GM18508 (cell line): ENCODE results near the gene QKI.
A peak's percentile ranks its signal among the peaks of the same experiment; 100 is the strongest.
"Not testable (repeated sequence)": the region's sequence is repeated elsewhere in the genome, so short reads cannot be mapped to it uniquely, and the experiment has no call there.

ENCODE experiments used
- ATAC-seq: cut with Tn5 transposase; IDR thresholded peaks from one replicate; pipeline ENCODE4 v1.9.1; 2021; ENCODE audit warnings: moderate number of reproducible peaks; ENCODE audit not compliant: insufficient read depth, unreplicated experiment

QKI gene

DNA sequence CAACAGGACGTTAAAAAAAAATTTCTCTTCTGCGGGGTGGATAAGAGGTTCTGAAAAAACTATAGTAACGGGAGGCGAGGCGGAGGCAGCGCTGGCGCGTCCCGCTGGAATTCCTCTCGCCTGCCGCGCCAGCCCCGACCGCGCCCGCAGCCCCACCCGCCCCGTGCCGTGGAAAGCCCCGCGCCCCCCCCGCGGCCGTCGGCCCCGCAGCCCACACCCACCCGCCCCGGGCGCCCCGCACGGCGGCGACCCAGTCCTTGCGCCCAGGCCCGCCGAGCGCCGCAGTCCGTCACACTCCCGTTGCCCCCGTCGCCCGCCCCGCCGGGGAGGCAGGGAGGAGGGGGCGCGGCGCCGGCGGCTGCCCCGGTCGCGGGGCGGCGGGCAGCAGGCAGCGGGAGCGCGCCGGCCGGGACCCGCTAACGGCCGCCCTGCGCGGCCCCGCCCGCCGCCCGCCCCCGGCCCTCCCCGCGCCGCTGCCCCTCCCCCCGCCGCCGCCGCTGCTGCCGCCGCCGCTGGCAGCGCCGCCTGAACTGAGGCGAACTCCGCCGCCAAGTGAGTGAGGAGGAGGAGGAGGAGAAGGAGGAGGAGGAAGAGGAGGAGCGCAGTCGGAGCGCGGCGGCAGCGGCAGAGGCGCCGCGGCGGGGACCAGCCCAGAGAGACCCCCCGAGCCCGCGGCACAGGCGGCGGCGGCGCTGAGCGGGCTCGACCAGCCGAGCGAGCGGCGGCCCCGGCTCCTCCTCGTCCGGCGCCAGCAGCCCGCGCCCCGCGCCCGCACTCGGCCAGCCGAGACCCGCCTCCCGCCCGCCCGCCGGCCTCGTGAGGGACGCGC lies at the start of gene QKI:
Gene QKI, plus strand, starts transcription at position 602 of the 829 bp plus-strand sequence. CDS start 476 bp downstream, outside the sequence.
- ATAC-seq = peak; percentile 4

DNA sequence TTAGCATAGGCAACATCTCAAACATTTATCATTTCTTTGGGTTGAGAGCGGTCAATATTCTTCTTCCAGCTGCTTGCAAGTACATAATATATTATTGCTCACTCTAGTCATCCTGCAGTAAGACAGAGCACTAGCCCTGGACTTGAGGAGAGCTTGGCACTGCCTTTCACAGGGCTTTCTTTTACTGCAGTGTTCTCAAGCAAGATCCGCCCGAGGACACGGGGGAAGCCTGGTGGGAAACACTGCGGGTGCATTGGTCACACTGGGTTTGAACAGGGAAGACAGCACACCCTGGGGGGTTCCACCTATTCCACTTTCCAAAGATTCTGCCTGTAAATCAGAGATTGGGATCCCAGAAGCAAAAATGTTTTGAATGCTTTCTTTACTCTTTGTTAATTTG lies 48.2 kb upstream of the QKI start:
- no peak for ATAC-seq

GRCh38 chr6:163367497-163368183 lies 46.9 kb upstream of the QKI start:
- ATAC-seq = no peak

GRCh38 chr6:163369141-163369540 lies 45.4 kb upstream of the QKI start:
- no peak for ATAC-seq

DNA sequence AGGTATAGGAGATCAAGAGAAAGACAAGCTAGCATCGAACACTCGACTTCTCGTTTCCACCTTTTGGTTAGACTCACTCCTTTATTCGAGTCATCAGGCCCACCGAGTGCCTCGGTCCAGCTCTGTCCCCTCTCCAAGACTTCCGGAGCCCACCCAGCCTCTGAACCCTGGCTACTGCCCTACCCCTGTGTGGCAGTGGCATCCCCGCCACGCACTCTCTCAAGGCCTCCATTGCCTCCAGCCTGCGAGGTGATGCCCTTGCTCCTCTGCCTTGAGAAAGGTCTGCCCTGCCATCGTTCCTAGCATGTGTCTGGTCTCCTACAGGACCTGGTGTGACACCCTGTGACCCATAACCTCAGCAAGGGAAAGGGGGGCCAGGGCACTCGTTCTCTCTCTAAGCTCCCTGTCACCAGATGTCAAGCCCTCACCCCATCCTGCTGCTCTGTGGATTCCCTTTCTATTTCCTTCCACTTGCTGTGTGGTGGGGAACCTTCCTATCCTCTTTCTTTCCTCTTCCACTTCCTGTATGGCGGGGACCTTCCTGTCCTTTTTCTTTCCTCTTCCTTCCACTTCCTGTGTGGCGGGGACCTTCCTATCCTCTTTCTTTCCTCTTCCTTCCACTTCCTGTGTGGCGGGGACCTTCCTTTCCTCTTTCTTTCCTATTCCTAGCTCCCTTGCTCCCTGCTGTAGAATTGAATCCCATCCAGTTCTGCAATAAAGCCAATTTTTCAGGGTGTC lies 44.7 kb upstream of the QKI start:
- ATAC-seq = no peak

- ATAC-seq = no peak
These were observed 43.9 kb upstream of the QKI start for GRCh38 chr6:163370464-163371117.

DNA sequence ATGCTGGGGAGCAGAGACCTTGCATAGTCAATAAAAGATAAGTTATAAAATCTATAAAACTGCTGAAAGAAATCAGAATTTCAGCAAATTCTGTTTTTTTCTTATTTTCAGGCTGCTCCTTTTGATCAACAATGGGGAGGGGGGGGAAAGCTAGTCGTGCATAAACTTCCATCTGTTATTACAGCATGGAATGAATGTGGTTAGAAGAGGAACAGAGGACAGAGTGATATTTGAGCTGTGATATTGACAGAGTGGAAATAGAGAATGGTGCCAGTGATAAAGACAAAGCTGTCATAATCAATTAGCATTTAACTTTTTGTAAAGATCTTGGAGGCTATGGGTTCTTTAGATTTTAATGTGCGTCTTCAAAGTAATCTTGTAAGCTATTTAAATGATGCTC lies 43.4 kb upstream of the QKI start:
- ATAC-seq = no peak

GRCh38 chr6:163373240-163373639 lies 41.3 kb upstream of the QKI start:
- ATAC-seq = no peak

DNA sequence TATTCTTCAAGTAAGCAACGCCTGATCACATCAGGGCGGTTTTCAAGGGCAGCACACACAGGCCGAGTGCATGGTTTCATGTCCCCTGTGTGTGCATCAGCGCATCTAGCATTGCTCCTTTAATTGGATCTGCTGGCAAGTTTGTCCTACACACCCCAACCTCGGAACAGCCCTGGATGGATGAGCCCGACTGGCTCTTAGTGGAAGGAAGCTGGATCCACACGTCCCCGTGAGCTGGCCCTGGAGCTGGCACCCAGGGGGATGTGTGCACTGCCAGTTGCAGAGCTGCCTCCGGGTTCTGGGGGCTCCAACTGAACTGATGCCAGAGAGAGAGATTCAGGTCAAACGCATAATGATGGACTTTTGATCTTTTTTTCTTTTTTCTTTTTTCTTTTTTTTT lies 39.2 kb upstream of the QKI start:
- no peak for ATAC-seq

DNA sequence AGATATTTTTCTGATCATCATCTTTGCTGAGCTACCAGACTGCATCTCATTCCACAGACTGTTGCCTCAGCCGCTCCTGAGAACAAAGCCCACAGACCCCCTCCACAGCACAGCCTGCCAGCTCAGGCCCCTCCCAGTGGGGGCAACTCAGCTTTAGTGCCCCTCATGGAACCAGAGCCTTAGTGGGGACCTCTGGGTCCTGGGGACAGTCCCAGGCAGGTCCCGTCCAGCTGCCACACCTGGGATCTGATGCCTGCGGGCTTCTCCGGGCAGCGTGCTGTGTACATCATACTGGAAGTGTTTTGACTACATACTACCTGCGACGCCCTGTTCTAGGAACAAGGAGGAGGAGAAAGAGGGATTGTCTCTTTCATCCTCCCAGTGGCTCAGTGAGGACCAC lies 38.3 kb upstream of the QKI start:
- ATAC-seq = no peak

DNA sequence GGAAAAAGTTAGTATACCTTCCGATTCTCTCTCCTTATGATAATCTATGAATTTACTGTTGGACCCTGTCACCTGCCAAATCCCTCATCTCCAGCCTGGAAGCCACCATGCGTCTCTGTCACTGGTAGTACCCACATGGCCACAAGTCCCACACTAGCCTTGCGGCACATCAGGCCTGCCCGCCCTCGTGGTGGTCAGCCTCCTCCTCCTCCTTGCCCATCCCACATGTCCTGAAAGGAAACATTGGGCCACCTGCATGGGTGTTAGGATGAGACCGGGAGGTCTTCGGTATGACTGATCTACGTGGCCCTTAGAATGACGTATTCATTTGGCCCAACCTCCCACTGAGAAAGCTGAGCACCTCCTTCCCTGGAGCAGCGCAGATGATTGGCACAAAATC lies 37.0 kb upstream of the QKI start:
- ATAC-seq = no peak

- no peak for ATAC-seq
These were observed 34.3 kb upstream of the QKI start for GRCh38 chr6:163380216-163380615.

GRCh38 chr6:163381118-163381756 lies 33.3 kb upstream of the QKI start:
- no peak for ATAC-seq

DNA sequence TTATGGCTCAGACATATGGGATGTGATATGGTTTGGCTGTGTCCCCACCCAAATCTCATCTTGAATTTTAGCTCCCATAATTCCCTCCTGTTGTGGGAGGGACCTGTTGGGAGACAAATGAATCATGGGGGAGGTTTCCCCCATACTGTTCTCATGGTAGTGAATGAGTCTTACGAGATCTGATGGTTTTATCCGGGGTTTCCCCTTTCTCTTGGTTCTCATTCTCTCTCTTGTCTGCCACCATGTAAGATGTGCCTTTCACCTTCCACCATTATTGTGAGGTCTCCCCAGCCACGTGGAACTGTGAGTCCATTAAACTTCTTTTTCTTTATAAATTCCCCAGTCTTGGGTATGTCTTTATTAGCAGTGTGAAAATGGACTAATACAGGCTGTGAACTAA lies 31.1 kb upstream of the QKI start:
- ATAC-seq = not testable (repeated sequence)

GRCh38 chr6:163383912-163384311 lies 30.6 kb upstream of the QKI start:
- ATAC-seq = no peak

DNA sequence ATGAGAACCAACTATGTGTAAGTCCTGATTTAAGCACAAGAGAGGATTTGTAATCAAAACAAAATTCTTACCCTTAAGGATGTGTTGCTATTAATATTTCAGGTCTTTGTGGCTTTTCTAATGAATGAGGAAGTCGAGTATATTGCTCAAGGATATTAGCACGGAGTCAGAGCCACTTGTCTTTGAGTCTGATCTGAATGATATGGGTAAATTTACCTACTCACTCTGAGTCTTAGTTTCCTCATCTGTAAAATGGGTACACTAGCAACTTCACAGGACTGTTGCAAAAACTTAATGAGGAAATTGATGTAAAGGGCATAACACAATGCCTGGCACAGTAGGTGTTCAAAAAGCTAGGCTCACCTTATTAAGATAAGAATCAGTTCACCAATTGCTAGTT lies 30.0 kb upstream of the QKI start:
- no peak for ATAC-seq

DNA sequence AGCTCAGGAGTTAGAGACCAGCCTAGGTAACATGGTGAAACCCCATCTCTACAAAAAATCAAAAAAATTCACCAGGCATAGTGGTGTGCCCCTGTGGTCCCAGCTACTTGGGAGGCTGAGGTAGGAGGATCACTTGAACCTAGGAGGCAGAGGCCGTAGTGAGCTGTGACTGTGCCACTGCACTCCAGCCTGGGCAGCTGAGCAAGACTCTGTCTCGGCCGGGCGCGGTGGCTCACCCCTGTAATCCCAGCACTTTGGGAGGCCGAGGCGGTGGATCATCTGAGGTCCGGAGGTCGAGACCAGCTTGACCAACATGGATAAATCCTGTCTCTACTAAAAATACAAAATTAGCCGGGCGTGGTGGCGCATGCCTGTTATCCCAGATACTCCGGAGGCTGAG lies 29.0 kb upstream of the QKI start:
- ATAC-seq = not testable (repeated sequence)

DNA sequence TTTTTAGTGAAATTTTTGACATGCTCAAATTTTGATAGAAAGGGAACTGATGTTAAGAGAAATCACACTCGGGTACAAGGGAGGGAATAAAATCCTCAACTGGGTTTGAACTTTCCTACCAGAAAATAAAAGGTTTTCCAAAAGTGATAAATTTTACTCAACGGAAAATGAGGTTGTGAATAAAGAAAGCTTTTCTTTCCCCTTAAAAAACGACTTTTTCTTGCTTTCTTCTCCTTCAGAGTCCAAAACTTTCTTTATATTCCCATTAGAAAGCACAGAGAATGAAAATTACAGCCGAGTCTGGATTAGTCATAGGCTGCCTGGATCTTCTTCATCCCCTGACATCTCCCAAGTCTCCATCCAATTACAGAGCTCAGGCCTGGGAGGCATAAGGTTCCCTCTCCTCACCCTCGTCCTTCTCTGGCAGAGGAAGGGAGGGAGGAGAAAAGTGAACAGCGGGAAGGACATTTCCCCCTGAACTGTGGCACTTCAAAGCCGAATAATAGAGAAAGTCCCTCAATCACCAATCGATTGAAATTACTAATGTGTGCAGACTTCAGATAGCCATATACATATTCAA lies 28.1 kb upstream of the QKI start:
- no peak for ATAC-seq

GRCh38 chr6:163387317-163387716 lies 27.2 kb upstream of the QKI start:
- no peak for ATAC-seq

GRCh38 chr6:163389354-163389753 lies 25.2 kb upstream of the QKI start:
- ATAC-seq = no peak
